Breast epithelium (tissue), 3 donors: ENCODE data around the gene CHSY1.

Experiments
- POLR2A ChIP-seq: fragments of 450-650 bp; IDR thresholded peaks from one replicate; pipeline ENCODE4 v1.6.1; 2016; ENCODE audit warnings: antibody characterized with exemption, mild to moderate bottlenecking, moderate library complexity
- POLR2AphosphoS5 ChIP-seq, 3 donors: sonication (generic); formaldehyde crosslinking; IDR thresholded peaks; one replicate each; pipeline ENCODE4 v1.6.1; 2017; ENCODE audit warnings: antibody characterized with exemption in 3 of 3
- TF ChIP-seq, protein P1 (sequence below), 3 donors: fragments of 450-650 bp; IDR thresholded peaks; one replicate each; pipeline ENCODE4 v1.5.1; 2016 to 2017; ENCODE audit warnings: antibody characterized with exemption in 3 of 3, mild to moderate bottlenecking in 3 of 3, moderate library complexity in 3 of 3

DNA sequence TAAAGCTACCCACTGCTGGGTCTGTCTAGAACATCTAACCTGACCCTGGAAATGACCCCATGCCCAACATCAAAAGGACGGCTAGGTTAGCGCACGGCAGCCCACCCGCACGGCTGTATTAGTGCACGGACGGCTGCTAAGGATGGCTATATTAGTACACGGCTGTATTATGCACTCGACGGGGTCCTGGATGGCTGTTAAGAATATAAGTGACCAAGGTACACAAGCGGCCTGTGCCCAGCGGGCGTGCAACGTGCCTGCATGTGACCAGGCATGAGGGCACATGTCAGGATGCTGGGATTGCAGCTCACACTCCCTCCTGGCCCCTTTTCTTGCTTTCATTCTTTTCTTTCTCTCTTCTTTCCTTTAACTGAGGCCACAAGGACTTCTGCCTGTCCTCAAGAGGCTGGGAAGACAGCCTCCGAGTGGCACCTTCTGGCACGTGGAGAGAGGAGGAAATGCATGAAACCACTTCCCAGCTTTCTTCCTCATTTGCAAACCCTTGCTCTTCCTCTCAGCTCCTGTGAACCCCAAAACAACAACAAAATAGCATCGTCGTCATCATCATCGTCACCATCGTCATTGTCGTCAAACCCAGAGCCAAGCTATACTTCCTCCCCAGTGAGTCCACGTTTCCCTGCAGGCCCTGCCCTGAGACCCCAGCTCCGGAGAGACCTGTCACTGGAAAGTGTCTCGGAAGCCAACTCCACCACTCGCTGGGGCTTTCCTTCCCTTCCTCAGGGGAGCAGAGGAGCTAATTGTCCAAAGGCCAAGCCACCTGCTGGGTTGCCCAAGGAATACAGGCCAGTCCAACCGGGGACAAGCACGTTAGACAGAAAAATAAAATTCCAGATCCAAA, 101.8 kb downstream of the CHSY1 start:
- TF ChIP-seq, protein P1, sequence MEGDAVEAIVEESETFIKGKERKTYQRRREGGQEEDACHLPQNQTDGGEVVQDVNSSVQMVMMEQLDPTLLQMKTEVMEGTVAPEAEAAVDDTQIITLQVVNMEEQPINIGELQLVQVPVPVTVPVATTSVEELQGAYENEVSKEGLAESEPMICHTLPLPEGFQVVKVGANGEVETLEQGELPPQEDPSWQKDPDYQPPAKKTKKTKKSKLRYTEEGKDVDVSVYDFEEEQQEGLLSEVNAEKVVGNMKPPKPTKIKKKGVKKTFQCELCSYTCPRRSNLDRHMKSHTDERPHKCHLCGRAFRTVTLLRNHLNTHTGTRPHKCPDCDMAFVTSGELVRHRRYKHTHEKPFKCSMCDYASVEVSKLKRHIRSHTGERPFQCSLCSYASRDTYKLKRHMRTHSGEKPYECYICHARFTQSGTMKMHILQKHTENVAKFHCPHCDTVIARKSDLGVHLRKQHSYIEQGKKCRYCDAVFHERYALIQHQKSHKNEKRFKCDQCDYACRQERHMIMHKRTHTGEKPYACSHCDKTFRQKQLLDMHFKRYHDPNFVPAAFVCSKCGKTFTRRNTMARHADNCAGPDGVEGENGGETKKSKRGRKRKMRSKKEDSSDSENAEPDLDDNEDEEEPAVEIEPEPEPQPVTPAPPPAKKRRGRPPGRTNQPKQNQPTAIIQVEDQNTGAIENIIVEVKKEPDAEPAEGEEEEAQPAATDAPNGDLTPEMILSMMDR (IDR thresholded peaks at IDR 0.05), result no peak
- no peak for TF ChIP-seq POLR2A
- TF ChIP-seq POLR2AphosphoS5 (IDR thresholded peaks at IDR 0.05), result no peak
